Activated naive CD4-positive, alpha-beta T cell treated with anti-CD3 and anti-CD28 coated beads, Interleukin-2, amount 50 U/mL, for 72 hours (primary cell): ENCODE data around the gene ARMC12. TPM values are rescaled to one million over a fixed set of nuclear protein-coding genes. Genes with fewer than 3 reads are reported as not detected.
A peak's percentile ranks its signal among the peaks of the same experiment; 100 is the strongest.
"Not testable (repeated sequence)": the region's sequence is repeated elsewhere in the genome, so short reads cannot be mapped to it uniquely, and the experiment has no call there.

ENCODE experiments used
- ATAC-seq, 2 donors: fragments of 150-1000 bp; cut with Tn5 transposase; 2 replicates each; pipeline ENCODE4 v1.10.0; 2021; ENCODE audit warnings: mild to moderate bottlenecking in 2 of 2, moderate library complexity in 2 of 2
- DNase-seq, 2 donors: peaks; one replicate each; pipeline ENCODE4 v3.0.0; 2021 to 2022; ENCODE audit warnings: low spot score in 2 of 2
- H3K27ac Mint-ChIP-seq, 2 donors: one replicate each; pipeline ENCODE4 v1.8.0; 2022; ENCODE audit warnings: mild to moderate bottlenecking in 2 of 2, mixed read lengths in 2 of 2
- H3K36me3 Mint-ChIP-seq, 2 donors: one replicate each; pipeline ENCODE4 v1.8.0; 2022; ENCODE audit warnings: mixed read lengths in 2 of 2
- H3K9me3 Mint-ChIP-seq, 2 donors: one replicate each; pipeline ENCODE4 v1.8.0; 2022; ENCODE audit warnings: mixed read lengths in 2 of 2
- total RNA-seq, 2 donors: library from RNA; stranded (reverse); gene quantifications; one replicate each; pipeline ENCODE4 v1.2.3, GENCODE V29; 2022

ARMC12 gene
- total RNA-seq, result 1 to 10 TPM; 1.2 to 5.9 TPM

GRCh38 chr6:35736982-35737412 lies at the start of gene ARMC12:
Gene ARMC12 (plus strand): TSS chr6:35737032. CDS start chr6:35737109, 77 bp downstream.
- ATAC-seq (peak in 1 of 2 donors; percentile 3), DNase-seq (no peak)
- Mint-ChIP-seq H3K27ac (peak within 1 kb of the TSS; percentile 47 to 93), H3K9me3 (no peaks in the 10 kb centered on the region), H3K36me3 (no peaks in the 10 kb centered on the region)

- peak overlapping the region; percentile 86 to 95 for H3K27ac Mint-ChIP-seq
- H3K36me3 Mint-ChIP-seq, result peaks cover 11 to 22% of the 10 kb centered on the region in 2 donors
- peak; percentile 51 to 56 for ATAC-seq
These were observed 48.9 kb upstream of the ARMC12 start for GRCh38 chr6:35687658-35688604.

GRCh38 chr6:35688605-35689322 lies 48.1 kb upstream of the ARMC12 start, which contains the start of gene FKBP5:
Gene FKBP5 (minus strand): TSS chr6:35688915. CDS start chr6:35642824, 46,091 bp downstream.
- Mint-ChIP-seq H3K9me3 (no peaks in the 10 kb centered on the region), H3K36me3 (peaks cover 11 to 30% of the 10 kb centered on the region in 2 donors), H3K27ac (peak within 1 kb of the TSS; percentile 86 to 95)
- DNase-seq (peak; percentile 92 to 95), ATAC-seq (peak; percentile 94 to 95)

More at GRCh38 chr6:35687658-35688604, 48.9 kb upstream of the ARMC12 start:
- H3K9me3 Mint-ChIP-seq, result no peaks in the 10 kb centered on the region
- peak; percentile 66 to 71 for DNase-seq

GRCh38 chr6:35690006-35690405 lies 46.8 kb upstream of the ARMC12 start:
- not testable (repeated sequence) for ATAC-seq, H3K27ac Mint-ChIP-seq, H3K9me3 Mint-ChIP-seq, DNase-seq
- peaks cover 11 to 32% of the 10 kb centered on the region in 2 donors for H3K36me3 Mint-ChIP-seq

- Mint-ChIP-seq H3K9me3 (no peaks in the 10 kb centered on the region), H3K36me3 (peaks cover 11 to 32% of the 10 kb centered on the region in 2 donors), H3K27ac (no peak overlapping the region)
- no peak for ATAC-seq
- DNase-seq, result no peak
These were observed 46.3 kb upstream of the ARMC12 start for GRCh38 chr6:35690484-35690883.

- ATAC-seq, result no peak
- no peak for DNase-seq
- H3K9me3 Mint-ChIP-seq, result no peaks in the 10 kb centered on the region
- H3K27ac Mint-ChIP-seq, result no peak overlapping the region
- peaks cover 11 to 32% of the 10 kb centered on the region in 2 donors for H3K36me3 Mint-ChIP-seq
These were observed 45.6 kb upstream of the ARMC12 start for GRCh38 chr6:35691027-35691824.

- no peak for DNase-seq
- no peak overlapping the region for H3K27ac Mint-ChIP-seq
- ATAC-seq, result peak; percentile 56 to 77
- no peaks in the 10 kb centered on the region for H3K9me3 Mint-ChIP-seq
- peaks cover 0 to 16% of the 10 kb centered on the region in 2 donors for H3K36me3 Mint-ChIP-seq
These were observed 42.4 kb upstream of the ARMC12 start for GRCh38 chr6:35694462-35694861.

GRCh38 chr6:35698430-35698829 lies 38.4 kb upstream of the ARMC12 start:
- H3K36me3 Mint-ChIP-seq, result peaks cover 0 to 12% of the 10 kb centered on the region in 2 donors
- H3K27ac Mint-ChIP-seq, result not testable (repeated sequence)

GRCh38 chr6:35698858-35699257 lies 38.0 kb upstream of the ARMC12 start:
- H3K36me3 Mint-ChIP-seq, result peaks cover 0 to 8% of the 10 kb centered on the region in 2 donors
- DNase-seq (no peak), ATAC-seq (no peak)
- peaks cover 0 to 1% of the 10 kb centered on the region in 2 donors for H3K9me3 Mint-ChIP-seq
- no peak overlapping the region for H3K27ac Mint-ChIP-seq

More at GRCh38 chr6:35698430-35698829, 38.4 kb upstream of the ARMC12 start:
- ATAC-seq, DNase-seq, H3K9me3 Mint-ChIP-seq: not testable (repeated sequence)

GRCh38 chr6:35703554-35703953 lies 33.3 kb upstream of the ARMC12 start:
- Mint-ChIP-seq H3K27ac (no peak overlapping the region), H3K9me3 (peaks cover 0 to 5% of the 10 kb centered on the region in 2 donors)
- no peak for ATAC-seq

GRCh38 chr6:35706468-35706867 lies 30.4 kb upstream of the ARMC12 start:
- no peak for ATAC-seq
- Mint-ChIP-seq H3K9me3 (peaks cover 0 to 5% of the 10 kb centered on the region in 2 donors), H3K27ac (no peak overlapping the region), H3K36me3 (peaks cover 0 to 6% of the 10 kb centered on the region in 2 donors)
- DNase-seq, result no peak

More at GRCh38 chr6:35703554-35703953, 33.3 kb upstream of the ARMC12 start:
- H3K36me3 Mint-ChIP-seq, result no peaks in the 10 kb centered on the region
- DNase-seq, result no peak

GRCh38 chr6:35707714-35708407 lies 29.0 kb upstream of the ARMC12 start:
- no peak for DNase-seq
- peaks cover 0 to 5% of the 10 kb centered on the region in 2 donors for H3K9me3 Mint-ChIP-seq
- ATAC-seq, result no peak
- H3K27ac Mint-ChIP-seq, result no peak overlapping the region
- H3K36me3 Mint-ChIP-seq, result peaks cover 0 to 6% of the 10 kb centered on the region in 2 donors

GRCh38 chr6:35708585-35708984 lies 28.2 kb upstream of the ARMC12 start:
- H3K36me3 Mint-ChIP-seq, result peaks cover 0 to 6% of the 10 kb centered on the region in 2 donors
- no peak for DNase-seq
- no peak overlapping the region for H3K27ac Mint-ChIP-seq
- no peak for ATAC-seq
- H3K9me3 Mint-ChIP-seq, result peaks cover 0 to 5% of the 10 kb centered on the region in 2 donors

GRCh38 chr6:35710241-35710847 lies 26.5 kb upstream of the ARMC12 start:
- peak in 1 of 2 donors; percentile 55 for DNase-seq
- no peaks in the 10 kb centered on the region for H3K9me3 Mint-ChIP-seq
- peak overlapping the region in 1 of 2 donors; percentile 77 for H3K27ac Mint-ChIP-seq
- peak; percentile 97 to 99 for ATAC-seq
- peaks cover 0 to 7% of the 10 kb centered on the region in 2 donors for H3K36me3 Mint-ChIP-seq

GRCh38 chr6:35711731-35712130 lies 25.1 kb upstream of the ARMC12 start:
- DNase-seq (no peak), ATAC-seq (no peak)
- Mint-ChIP-seq H3K27ac (no peak overlapping the region), H3K9me3 (no peaks in the 10 kb centered on the region), H3K36me3 (peaks cover 0 to 21% of the 10 kb centered on the region in 2 donors)
